Measurements from ENCODE around the gene BTLA. TPM values are rescaled to one million over a fixed set of nuclear protein-coding genes. Genes with fewer than 3 reads are reported as not detected.
"Not testable (repeated sequence)": the region's sequence is repeated elsewhere in the genome, so short reads cannot be mapped to it uniquely, and the experiment has no call there.

Gene BTLA
- total and polyA plus RNA-seq, 5 donors from 2014 or later = 2.7 to 7.1 (median 5.3) TPM

DNA sequence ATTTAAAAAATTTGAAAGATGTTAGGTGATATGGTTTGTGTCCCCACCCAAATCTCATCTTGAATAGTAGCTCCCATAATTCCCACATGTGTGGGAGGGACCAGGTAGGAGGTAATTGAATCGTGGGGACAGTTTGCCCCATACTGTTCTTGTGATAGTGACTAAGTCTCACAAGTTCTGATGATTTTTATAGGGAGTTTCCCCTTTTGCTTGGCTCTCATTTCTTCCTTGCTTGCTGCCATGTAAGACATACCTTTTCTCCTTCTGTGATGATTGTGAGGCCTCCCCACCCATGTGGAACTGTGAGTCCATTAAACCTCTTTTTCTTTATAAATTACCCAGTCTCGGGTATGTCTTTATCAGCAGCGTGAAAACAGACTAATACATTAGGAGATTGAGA is 19.7 kb upstream of the BTLA start:
- H3K9me3 ChIP-seq (ENCODE audit: control insufficient read depth in 2 of 2, low read length in 2 of 2); H3K9me3 Mint-ChIP-seq; H3K27ac ChIP-seq (ENCODE audit: insufficient read depth, low read length, poor library complexity, severe bottlenecking); H3K4me3 Mint-ChIP-seq; H3K36me3 ChIP-seq (ENCODE audit: control insufficient read depth, insufficient read depth, low read length); H3K27ac Mint-ChIP-seq; ATAC-seq (ENCODE audit: low read depth in 2 of 2); H3K27me3 Mint-ChIP-seq; DNase-seq; H3K4me3 ChIP-seq (ENCODE audit: low read depth, low read length); H3K27me3 ChIP-seq (ENCODE audit: control insufficient read depth, insufficient read depth, low read length); H3K36me3 Mint-ChIP-seq; H3K4me1 ChIP-seq (ENCODE audit: control insufficient read depth, insufficient read depth, low read length, poor library complexity, severe bottlenecking): not testable (repeated sequence)
- H3K4me1 Mint-ChIP-seq = peaks cover 9 to 33% (median 16%) of the 10 kb centered on the region in 4 donors

- no peak overlapping the region for H3K4me3 Mint-ChIP-seq
- Histone ChIP-seq H3K27ac (ENCODE audit: insufficient read depth, low read length, poor library complexity, severe bottlenecking) (no peak overlapping the region), H3K4me3 (ENCODE audit: low read depth, low read length) (no peak overlapping the region), H3K36me3 (ENCODE audit: control insufficient read depth, insufficient read depth, low read length) (no peaks in the 10 kb centered on the region), H3K27me3 (ENCODE audit: control insufficient read depth, insufficient read depth, low read length) (no peaks in the 10 kb centered on the region), H3K9me3 (ENCODE audit: control insufficient read depth in 2 of 2, low read length in 2 of 2) (no peaks in the 10 kb centered on the region), H3K4me1 (ENCODE audit: control insufficient read depth, insufficient read depth, low read length, poor library complexity, severe bottlenecking) (no peaks in the 10 kb centered on the region)
- DNase-seq (peak in 1 of 3 donors; percentile 82), ATAC-seq (ENCODE audit: low read depth in 2 of 2) (peak; percentile 62 to 73)
- H3K4me1 Mint-ChIP-seq = peaks cover 9 to 33% (median 16%) of the 10 kb centered on the region in 4 donors
- no peaks in the 10 kb centered on the region for H3K27me3 Mint-ChIP-seq
- H3K36me3 Mint-ChIP-seq = peaks cover 10% of the 10 kb centered on the region
- H3K9me3 Mint-ChIP-seq = peaks cover 0 to 6% (median 1%) of the 10 kb centered on the region in 7 donors
- no peak overlapping the region for H3K27ac Mint-ChIP-seq
Measured at GRCh38 chr3:112514527-112515128, 15.4 kb upstream of the BTLA start.

GRCh38 chr3:112512320-112512719 is 13.0 kb upstream of the BTLA start:
- H3K36me3 ChIP-seq (ENCODE audit: control insufficient read depth, insufficient read depth, low read length) = no peaks in the 10 kb centered on the region
- no peak overlapping the region for H3K4me3 ChIP-seq (ENCODE audit: low read depth, low read length)
- H3K4me3 Mint-ChIP-seq = no peak overlapping the region
- no peaks in the 10 kb centered on the region for H3K9me3 ChIP-seq (ENCODE audit: control insufficient read depth in 2 of 2, low read length in 2 of 2)
- no peak for DNase-seq
- no peak overlapping the region for H3K27ac Mint-ChIP-seq
- no peaks in the 10 kb centered on the region for H3K27me3 Mint-ChIP-seq
- no peaks in the 10 kb centered on the region for H3K27me3 ChIP-seq (ENCODE audit: control insufficient read depth, insufficient read depth, low read length)
- H3K27ac ChIP-seq (ENCODE audit: insufficient read depth, low read length, poor library complexity, severe bottlenecking) = no peak overlapping the region
- H3K4me1 Mint-ChIP-seq = peaks cover 3 to 20% (median 7%) of the 10 kb centered on the region in 4 donors
- H3K9me3 Mint-ChIP-seq = peaks cover 0 to 6% (median 1%) of the 10 kb centered on the region in 7 donors
- peaks cover 10% of the 10 kb centered on the region for H3K36me3 Mint-ChIP-seq
- no peaks in the 10 kb centered on the region for H3K4me1 ChIP-seq (ENCODE audit: control insufficient read depth, insufficient read depth, low read length, poor library complexity, severe bottlenecking)
- no peak for ATAC-seq (ENCODE audit: low read depth in 2 of 2)

DNA sequence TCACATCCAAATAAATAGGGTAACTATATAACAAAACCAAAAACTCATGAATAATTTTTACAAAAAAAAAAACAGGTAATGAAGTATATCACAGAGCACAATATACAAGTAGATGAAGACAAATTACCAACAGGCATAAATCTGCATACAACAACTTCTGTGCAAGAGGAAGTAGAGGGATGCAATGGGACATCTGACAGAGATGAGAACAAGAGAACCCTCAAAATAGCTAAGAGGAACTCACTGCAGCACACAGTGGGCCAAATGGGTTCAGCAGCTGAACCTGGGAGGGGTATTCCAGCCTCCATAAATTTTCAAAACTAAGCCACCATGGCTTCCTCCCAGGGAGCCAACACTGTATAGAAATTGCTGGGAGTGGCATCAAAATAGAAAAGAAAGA is 9.6 kb upstream of the BTLA start:
- Mint-ChIP-seq H3K27ac (no peak overlapping the region), H3K4me3 (no peak overlapping the region), H3K9me3 (peaks cover 0 to 6% (median 1%) of the 10 kb centered on the region in 7 donors), H3K4me1 (peaks cover 0 to 5% (median under 1%) of the 10 kb centered on the region in 4 donors), H3K36me3 (peaks cover 6% of the 10 kb centered on the region), H3K27me3 (no peaks in the 10 kb centered on the region)
- H3K9me3 ChIP-seq (ENCODE audit: control insufficient read depth in 2 of 2, low read length in 2 of 2) = no peaks in the 10 kb centered on the region
- H3K27me3 ChIP-seq (ENCODE audit: control insufficient read depth, insufficient read depth, low read length) = no peaks in the 10 kb centered on the region
- DNase-seq (no peak), ATAC-seq (ENCODE audit: low read depth in 2 of 2) (no peak)
- no peak overlapping the region for H3K4me3 ChIP-seq (ENCODE audit: low read depth, low read length)
- no peaks in the 10 kb centered on the region for H3K36me3 ChIP-seq (ENCODE audit: control insufficient read depth, insufficient read depth, low read length)
- H3K27ac ChIP-seq (ENCODE audit: insufficient read depth, low read length, poor library complexity, severe bottlenecking) = no peak overlapping the region
- no peaks in the 10 kb centered on the region for H3K4me1 ChIP-seq (ENCODE audit: control insufficient read depth, insufficient read depth, low read length, poor library complexity, severe bottlenecking)

- H3K27ac ChIP-seq (ENCODE audit: insufficient read depth, low read length, poor library complexity, severe bottlenecking) = no peak overlapping the region
- DNase-seq (no peak), ATAC-seq (ENCODE audit: low read depth in 2 of 2) (no peak)
- Mint-ChIP-seq H3K27me3 (no peaks in the 10 kb centered on the region), H3K4me3 (peak overlapping the region in 1 of 4 donors; percentile 68), H3K4me1 (peaks cover 0 to 5% (median 0%) of the 10 kb centered on the region in 4 donors), H3K27ac (peak overlapping the region in 1 of 3 donors; percentile 53), H3K9me3 (peaks cover 0 to 6% (median 1%) of the 10 kb centered on the region in 7 donors), H3K36me3 (peaks cover 6% of the 10 kb centered on the region)
- no peaks in the 10 kb centered on the region for H3K9me3 ChIP-seq (ENCODE audit: control insufficient read depth in 2 of 2, low read length in 2 of 2)
- no peaks in the 10 kb centered on the region for H3K36me3 ChIP-seq (ENCODE audit: control insufficient read depth, insufficient read depth, low read length)
- H3K4me1 ChIP-seq (ENCODE audit: control insufficient read depth, insufficient read depth, low read length, poor library complexity, severe bottlenecking) = no peaks in the 10 kb centered on the region
- H3K27me3 ChIP-seq (ENCODE audit: control insufficient read depth, insufficient read depth, low read length) = no peaks in the 10 kb centered on the region
- no peak overlapping the region for H3K4me3 ChIP-seq (ENCODE audit: low read depth, low read length)
Measured at GRCh38 chr3:112508261-112508660, 9.0 kb upstream of the BTLA start.

DNA sequence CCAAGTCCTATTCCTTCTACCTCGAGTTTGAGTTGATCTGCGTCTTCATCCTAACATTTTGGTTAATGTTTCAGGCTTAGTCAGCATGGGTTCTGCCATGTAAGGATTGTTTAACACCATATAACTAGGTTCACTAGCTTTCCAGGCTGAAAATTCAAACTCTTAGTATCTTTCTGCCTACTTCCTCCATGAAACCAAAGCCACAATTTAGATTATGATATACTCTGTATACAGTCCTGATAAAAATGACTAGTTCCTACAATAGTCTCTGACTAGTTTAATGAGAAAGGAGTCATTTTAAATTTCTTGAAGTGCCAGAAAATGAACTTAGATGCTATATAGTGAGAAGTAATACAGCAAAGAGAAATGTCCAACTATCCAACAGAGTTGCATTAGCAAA is 6.6 kb upstream of the BTLA start:
- H3K27me3 ChIP-seq (ENCODE audit: control insufficient read depth, insufficient read depth, low read length) = no peaks in the 10 kb centered on the region
- peak overlapping the region in 1 of 3 donors; percentile 4 for H3K27ac Mint-ChIP-seq
- no peak overlapping the region for H3K27ac ChIP-seq (ENCODE audit: insufficient read depth, low read length, poor library complexity, severe bottlenecking)
- H3K36me3 ChIP-seq (ENCODE audit: control insufficient read depth, insufficient read depth, low read length) = no peaks in the 10 kb centered on the region
- ATAC-seq (ENCODE audit: low read depth in 2 of 2) (no peak), DNase-seq (no peak)
- H3K9me3 Mint-ChIP-seq = no peaks in the 10 kb centered on the region
- peaks cover 0 to 5% (median 0%) of the 10 kb centered on the region in 4 donors for H3K4me1 Mint-ChIP-seq
- no peaks in the 10 kb centered on the region for H3K4me1 ChIP-seq (ENCODE audit: control insufficient read depth, insufficient read depth, low read length, poor library complexity, severe bottlenecking)
- H3K36me3 Mint-ChIP-seq = no peaks in the 10 kb centered on the region
- no peak overlapping the region for H3K4me3 ChIP-seq (ENCODE audit: low read depth, low read length)
- H3K27me3 Mint-ChIP-seq = no peaks in the 10 kb centered on the region
- H3K4me3 Mint-ChIP-seq = no peak overlapping the region
- no peaks in the 10 kb centered on the region for H3K9me3 ChIP-seq (ENCODE audit: control insufficient read depth in 2 of 2, low read length in 2 of 2)

- ATAC-seq (ENCODE audit: low read depth in 2 of 2) (no peak), DNase-seq (no peak)
- Mint-ChIP-seq H3K27me3 (no peaks in the 10 kb centered on the region), H3K4me3 (no peak overlapping the region), H3K27ac (peak overlapping the region in 2 of 3 donors; percentile 21 to 37), H3K9me3 (no peaks in the 10 kb centered on the region), H3K36me3 (no peaks in the 10 kb centered on the region), H3K4me1 (peaks cover 12 to 17% (median 15%) of the 10 kb centered on the region in 4 donors)
- Histone ChIP-seq H3K4me1 (ENCODE audit: control insufficient read depth, insufficient read depth, low read length, poor library complexity, severe bottlenecking) (peaks cover 7% of the 10 kb centered on the region), H3K27me3 (ENCODE audit: control insufficient read depth, insufficient read depth, low read length) (no peaks in the 10 kb centered on the region), H3K4me3 (ENCODE audit: low read depth, low read length) (no peak overlapping the region), H3K9me3 (ENCODE audit: control insufficient read depth in 2 of 2, low read length in 2 of 2) (no peaks in the 10 kb centered on the region), H3K36me3 (ENCODE audit: control insufficient read depth, insufficient read depth, low read length) (no peaks in the 10 kb centered on the region), H3K27ac (ENCODE audit: insufficient read depth, low read length, poor library complexity, severe bottlenecking) (no peak overlapping the region)
Measured at GRCh38 chr3:112504123-112504522, 4.9 kb upstream of the BTLA start.

DNA sequence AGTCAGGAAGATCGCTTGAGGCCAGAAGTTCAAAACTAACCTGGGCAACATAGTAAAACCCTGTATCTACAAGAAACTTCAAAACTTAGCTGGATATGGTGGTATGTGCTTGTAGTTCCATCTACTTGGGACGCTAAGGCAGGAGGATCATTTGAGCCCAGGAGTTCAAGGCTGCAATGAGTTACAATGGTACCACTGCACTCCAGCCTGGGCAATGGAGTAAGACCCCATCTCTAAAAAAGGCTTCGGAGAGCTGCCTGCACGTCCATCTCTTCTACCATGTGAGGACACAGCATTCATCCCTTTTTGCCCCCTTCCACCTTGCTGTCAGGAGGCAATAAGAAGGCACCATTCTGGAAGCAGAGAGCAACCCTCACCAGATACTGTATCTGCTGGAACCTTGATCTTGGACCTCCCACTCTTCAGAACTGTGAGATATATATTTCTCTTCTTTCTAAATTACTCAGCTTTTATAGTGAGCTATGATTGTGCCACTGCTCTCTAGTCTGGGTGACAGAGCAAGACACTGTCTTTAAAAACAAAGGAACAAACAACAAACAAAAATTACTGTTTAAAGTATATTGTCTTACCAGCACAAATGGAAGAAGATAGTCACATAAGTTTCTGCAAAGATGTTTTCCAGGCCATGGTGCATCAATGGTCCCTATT is 4.2 kb upstream of the BTLA start:
- Histone ChIP-seq H3K9me3 (ENCODE audit: control insufficient read depth in 2 of 2, low read length in 2 of 2) (no peaks in the 10 kb centered on the region), H3K27ac (ENCODE audit: insufficient read depth, low read length, poor library complexity, severe bottlenecking) (no peak overlapping the region), H3K36me3 (ENCODE audit: control insufficient read depth, insufficient read depth, low read length) (no peaks in the 10 kb centered on the region), H3K4me1 (ENCODE audit: control insufficient read depth, insufficient read depth, low read length, poor library complexity, severe bottlenecking) (peaks cover 9% of the 10 kb centered on the region), H3K4me3 (ENCODE audit: low read depth, low read length) (no peak overlapping the region), H3K27me3 (ENCODE audit: control insufficient read depth, insufficient read depth, low read length) (no peaks in the 10 kb centered on the region)
- peaks cover 17 to 22% (median 18%) of the 10 kb centered on the region in 4 donors for H3K4me1 Mint-ChIP-seq
- peak overlapping the region in 1 of 3 donors; percentile 37 for H3K27ac Mint-ChIP-seq
- no peak overlapping the region for H3K4me3 Mint-ChIP-seq
- DNase-seq = no peak
- H3K27me3 Mint-ChIP-seq = no peaks in the 10 kb centered on the region
- H3K36me3 Mint-ChIP-seq = no peaks in the 10 kb centered on the region
- no peaks in the 10 kb centered on the region for H3K9me3 Mint-ChIP-seq
- ATAC-seq (ENCODE audit: low read depth in 2 of 2) = no peak

All from CD4-positive, CD25-positive, alpha-beta regulatory T cell (primary cell).